ENCODE results near the gene POLG2. TPM values are rescaled to one million over a fixed set of nuclear protein-coding genes. Genes with fewer than 3 reads are reported as not detected.
A peak's percentile ranks its signal among the peaks of the same experiment; 100 is the strongest.

The POLG2 gene
- total and polyA plus RNA-seq, 9 of the 15 experiments (the other 6 are each of a cell fraction or from before 2014, with no cell fraction given), result 13.4 to 44.8 (median 37.0) TPM

DNA sequence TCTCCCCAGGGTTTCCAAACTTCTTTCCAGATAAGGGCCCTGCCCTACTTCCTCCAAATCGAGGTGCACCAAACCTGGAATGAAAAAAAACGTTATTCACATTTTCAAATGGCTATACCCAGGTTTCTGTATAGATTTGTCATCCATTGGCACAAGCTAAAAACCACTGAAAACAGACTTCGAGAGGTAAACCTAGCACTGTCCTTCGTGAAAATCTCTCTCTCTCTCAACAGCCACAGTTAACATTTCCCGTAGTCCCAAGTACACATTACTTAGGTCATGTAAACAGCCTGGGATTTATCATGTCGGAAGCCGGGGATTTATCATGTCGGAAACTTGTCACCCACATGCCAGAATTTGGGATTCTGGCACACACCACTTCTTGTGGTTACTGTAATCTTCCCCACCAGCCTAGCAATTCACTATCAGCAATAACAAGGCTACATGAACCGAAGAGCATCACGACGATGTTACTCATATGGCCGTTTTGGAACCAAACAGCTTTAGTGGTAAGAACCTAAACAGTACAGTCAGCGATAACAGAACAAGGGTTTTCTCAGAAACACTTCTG, 8.0 kb upstream of the POLG2 start (continued):
- TF ChIP-seq, protein P1, sequence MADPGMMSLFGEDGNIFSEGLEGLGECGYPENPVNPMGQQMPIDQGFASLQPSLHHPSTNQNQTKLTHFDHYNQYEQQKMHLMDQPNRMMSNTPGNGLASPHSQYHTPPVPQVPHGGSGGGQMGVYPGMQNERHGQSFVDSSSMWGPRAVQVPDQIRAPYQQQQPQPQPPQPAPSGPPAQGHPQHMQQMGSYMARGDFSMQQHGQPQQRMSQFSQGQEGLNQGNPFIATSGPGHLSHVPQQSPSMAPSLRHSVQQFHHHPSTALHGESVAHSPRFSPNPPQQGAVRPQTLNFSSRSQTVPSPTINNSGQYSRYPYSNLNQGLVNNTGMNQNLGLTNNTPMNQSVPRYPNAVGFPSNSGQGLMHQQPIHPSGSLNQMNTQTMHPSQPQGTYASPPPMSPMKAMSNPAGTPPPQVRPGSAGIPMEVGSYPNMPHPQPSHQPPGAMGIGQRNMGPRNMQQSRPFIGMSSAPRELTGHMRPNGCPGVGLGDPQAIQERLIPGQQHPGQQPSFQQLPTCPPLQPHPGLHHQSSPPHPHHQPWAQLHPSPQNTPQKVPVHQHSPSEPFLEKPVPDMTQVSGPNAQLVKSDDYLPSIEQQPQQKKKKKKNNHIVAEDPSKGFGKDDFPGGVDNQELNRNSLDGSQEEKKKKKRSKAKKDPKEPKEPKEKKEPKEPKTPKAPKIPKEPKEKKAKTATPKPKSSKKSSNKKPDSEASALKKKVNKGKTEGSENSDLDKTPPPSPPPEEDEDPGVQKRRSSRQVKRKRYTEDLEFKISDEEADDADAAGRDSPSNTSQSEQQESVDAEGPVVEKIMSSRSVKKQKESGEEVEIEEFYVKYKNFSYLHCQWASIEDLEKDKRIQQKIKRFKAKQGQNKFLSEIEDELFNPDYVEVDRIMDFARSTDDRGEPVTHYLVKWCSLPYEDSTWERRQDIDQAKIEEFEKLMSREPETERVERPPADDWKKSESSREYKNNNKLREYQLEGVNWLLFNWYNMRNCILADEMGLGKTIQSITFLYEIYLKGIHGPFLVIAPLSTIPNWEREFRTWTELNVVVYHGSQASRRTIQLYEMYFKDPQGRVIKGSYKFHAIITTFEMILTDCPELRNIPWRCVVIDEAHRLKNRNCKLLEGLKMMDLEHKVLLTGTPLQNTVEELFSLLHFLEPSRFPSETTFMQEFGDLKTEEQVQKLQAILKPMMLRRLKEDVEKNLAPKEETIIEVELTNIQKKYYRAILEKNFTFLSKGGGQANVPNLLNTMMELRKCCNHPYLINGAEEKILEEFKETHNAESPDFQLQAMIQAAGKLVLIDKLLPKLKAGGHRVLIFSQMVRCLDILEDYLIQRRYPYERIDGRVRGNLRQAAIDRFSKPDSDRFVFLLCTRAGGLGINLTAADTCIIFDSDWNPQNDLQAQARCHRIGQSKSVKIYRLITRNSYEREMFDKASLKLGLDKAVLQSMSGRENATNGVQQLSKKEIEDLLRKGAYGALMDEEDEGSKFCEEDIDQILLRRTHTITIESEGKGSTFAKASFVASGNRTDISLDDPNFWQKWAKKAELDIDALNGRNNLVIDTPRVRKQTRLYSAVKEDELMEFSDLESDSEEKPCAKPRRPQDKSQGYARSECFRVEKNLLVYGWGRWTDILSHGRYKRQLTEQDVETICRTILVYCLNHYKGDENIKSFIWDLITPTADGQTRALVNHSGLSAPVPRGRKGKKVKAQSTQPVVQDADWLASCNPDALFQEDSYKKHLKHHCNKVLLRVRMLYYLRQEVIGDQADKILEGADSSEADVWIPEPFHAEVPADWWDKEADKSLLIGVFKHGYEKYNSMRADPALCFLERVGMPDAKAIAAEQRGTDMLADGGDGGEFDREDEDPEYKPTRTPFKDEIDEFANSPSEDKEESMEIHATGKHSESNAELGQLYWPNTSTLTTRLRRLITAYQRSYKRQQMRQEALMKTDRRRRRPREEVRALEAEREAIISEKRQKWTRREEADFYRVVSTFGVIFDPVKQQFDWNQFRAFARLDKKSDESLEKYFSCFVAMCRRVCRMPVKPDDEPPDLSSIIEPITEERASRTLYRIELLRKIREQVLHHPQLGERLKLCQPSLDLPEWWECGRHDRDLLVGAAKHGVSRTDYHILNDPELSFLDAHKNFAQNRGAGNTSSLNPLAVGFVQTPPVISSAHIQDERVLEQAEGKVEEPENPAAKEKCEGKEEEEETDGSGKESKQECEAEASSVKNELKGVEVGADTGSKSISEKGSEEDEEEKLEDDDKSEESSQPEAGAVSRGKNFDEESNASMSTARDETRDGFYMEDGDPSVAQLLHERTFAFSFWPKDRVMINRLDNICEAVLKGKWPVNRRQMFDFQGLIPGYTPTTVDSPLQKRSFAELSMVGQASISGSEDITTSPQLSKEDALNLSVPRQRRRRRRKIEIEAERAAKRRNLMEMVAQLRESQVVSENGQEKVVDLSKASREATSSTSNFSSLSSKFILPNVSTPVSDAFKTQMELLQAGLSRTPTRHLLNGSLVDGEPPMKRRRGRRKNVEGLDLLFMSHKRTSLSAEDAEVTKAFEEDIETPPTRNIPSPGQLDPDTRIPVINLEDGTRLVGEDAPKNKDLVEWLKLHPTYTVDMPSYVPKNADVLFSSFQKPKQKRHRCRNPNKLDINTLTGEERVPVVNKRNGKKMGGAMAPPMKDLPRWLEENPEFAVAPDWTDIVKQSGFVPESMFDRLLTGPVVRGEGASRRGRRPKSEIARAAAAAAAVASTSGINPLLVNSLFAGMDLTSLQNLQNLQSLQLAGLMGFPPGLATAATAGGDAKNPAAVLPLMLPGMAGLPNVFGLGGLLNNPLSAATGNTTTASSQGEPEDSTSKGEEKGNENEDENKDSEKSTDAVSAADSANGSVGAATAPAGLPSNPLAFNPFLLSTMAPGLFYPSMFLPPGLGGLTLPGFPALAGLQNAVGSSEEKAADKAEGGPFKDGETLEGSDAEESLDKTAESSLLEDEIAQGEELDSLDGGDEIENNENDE (IDR thresholded peaks at IDR 0.05; ENCODE audit: low read depth, low read length), result no peak
- TF ChIP-seq PHF20 (IDR thresholded peaks at IDR 0.05; ENCODE audit: partially characterized antibody) (no peak), SMARCE1 (IDR thresholded peaks at IDR 0.05) (peak; percentile 13; the same call in 1 of the 2 replicates), ATF1 (CRISPR knock-in tag; IDR thresholded peaks at IDR 0.05) (no peak), ATF1 (tag; IDR thresholded peaks at IDR 0.05) (0 out of 2 replicates have a peak, but pooled peaks have one; percentile 47), PTTG1 (tag; IDR thresholded peaks at IDR 0.05; ENCODE audit: low read depth) (no peak), ZNF75A (CRISPR knock-in tag; IDR thresholded peaks at IDR 0.05) (no peak), NONO (IDR thresholded peaks at IDR 0.05; ENCODE audit: low read depth in 2 of 2, low read length in 1 of 2) (no peak), BCL6 (CRISPR knock-in tag; IDR thresholded peaks at IDR 0.05) (no peak), YBX1 (IDR thresholded peaks at IDR 0.05) (no peak)
- TF ChIP-seq, protein P2, sequence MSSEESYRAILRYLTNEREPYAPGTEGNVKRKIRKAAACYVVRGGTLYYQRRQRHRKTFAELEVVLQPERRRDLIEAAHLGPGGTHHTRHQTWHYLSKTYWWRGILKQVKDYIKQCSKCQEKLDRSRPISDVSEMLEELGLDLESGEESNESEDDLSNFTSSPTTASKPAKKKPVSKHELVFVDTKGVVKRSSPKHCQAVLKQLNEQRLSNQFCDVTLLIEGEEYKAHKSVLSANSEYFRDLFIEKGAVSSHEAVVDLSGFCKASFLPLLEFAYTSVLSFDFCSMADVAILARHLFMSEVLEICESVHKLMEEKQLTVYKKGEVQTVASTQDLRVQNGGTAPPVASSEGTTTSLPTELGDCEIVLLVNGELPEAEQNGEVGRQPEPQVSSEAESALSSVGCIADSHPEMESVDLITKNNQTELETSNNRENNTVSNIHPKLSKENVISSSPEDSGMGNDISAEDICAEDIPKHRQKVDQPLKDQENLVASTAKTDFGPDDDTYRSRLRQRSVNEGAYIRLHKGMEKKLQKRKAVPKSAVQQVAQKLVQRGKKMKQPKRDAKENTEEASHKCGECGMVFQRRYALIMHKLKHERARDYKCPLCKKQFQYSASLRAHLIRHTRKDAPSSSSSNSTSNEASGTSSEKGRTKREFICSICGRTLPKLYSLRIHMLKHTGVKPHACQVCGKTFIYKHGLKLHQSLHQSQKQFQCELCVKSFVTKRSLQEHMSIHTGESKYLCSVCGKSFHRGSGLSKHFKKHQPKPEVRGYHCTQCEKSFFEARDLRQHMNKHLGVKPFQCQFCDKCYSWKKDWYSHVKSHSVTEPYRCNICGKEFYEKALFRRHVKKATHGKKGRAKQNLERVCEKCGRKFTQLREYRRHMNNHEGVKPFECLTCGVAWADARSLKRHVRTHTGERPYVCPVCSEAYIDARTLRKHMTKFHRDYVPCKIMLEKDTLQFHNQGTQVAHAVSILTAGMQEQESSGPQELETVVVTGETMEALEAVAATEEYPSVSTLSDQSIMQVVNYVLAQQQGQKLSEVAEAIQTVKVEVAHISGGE (CRISPR knock-in tag; IDR thresholded peaks at IDR 0.05), result peak in 1 of 3 experiments; percentile 24; a peak in 1 of 6 replicates
- TF ChIP-seq, protein P3, sequence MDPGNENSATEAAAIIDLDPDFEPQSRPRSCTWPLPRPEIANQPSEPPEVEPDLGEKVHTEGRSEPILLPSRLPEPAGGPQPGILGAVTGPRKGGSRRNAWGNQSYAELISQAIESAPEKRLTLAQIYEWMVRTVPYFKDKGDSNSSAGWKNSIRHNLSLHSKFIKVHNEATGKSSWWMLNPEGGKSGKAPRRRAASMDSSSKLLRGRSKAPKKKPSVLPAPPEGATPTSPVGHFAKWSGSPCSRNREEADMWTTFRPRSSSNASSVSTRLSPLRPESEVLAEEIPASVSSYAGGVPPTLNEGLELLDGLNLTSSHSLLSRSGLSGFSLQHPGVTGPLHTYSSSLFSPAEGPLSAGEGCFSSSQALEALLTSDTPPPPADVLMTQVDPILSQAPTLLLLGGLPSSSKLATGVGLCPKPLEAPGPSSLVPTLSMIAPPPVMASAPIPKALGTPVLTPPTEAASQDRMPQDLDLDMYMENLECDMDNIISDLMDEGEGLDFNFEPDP (CRISPR knock-in tag; IDR thresholded peaks at IDR 0.05), result no peak
